Naive B cell (primary cell): ENCODE data around the gene KLHL35. TPM values are rescaled to one million over a fixed set of nuclear protein-coding genes. Genes with fewer than 3 reads are reported as not detected.
"Not testable (repeated sequence)": the region's sequence is repeated elsewhere in the genome, so short reads cannot be mapped to it uniquely, and the experiment has no call there.

Experiments used
- ATAC-seq, 2 donors: fragments of 150-1000 bp; cut with Tn5 transposase; 2 replicates each; pipeline ENCODE4 v1.10.0; 2021; ENCODE audit warnings: low read depth in 2 of 2, mild to moderate bottlenecking in 2 of 2, moderate library complexity in 2 of 2
- DNase-seq: peaks from one replicate; pipeline ENCODE4 v3.0.0; 2022
- H3K27ac Mint-ChIP-seq, 6 donors: one replicate each; pipeline ENCODE4 v1.8.0; 2020 to 2022; ENCODE audit warnings: mild to moderate bottlenecking in 6 of 6, mixed read lengths in 6 of 6, moderate library complexity in 5 of 6, inconsistent platforms in 2 of 6
- H3K27me3 Mint-ChIP-seq, 3 donors: one replicate each; pipeline ENCODE4 v1.8.0; 2021 to 2022; ENCODE audit warnings: mixed read lengths in 3 of 3, mild to moderate bottlenecking in 1 of 3
- H3K36me3 Mint-ChIP-seq, 2 donors: one replicate each; pipeline ENCODE4 v1.8.0; 2020 to 2022; ENCODE audit warnings: mixed read lengths in 2 of 2, inconsistent platforms in 1 of 2, mild to moderate bottlenecking in 1 of 2
- H3K4me1 Mint-ChIP-seq, 3 donors: one replicate each; pipeline ENCODE4 v1.8.0; 2020 to 2022; ENCODE audit warnings: mixed read lengths in 3 of 3, inconsistent platforms in 1 of 3, mild to moderate bottlenecking in 1 of 3, moderate library complexity in 1 of 3
- H3K4me3 Mint-ChIP-seq, 8 donors: one replicate each; pipeline ENCODE4 v1.8.0; 2020 to 2022; ENCODE audit warnings: mild to moderate bottlenecking in 8 of 8, mixed read lengths in 8 of 8, moderate library complexity in 8 of 8, inconsistent platforms in 2 of 8
- H3K9me3 Mint-ChIP-seq, 7 donors: one replicate each; pipeline ENCODE4 v1.8.0; 2020 to 2022; ENCODE audit warnings: mixed read lengths in 7 of 7, mild to moderate bottlenecking in 5 of 7, inconsistent platforms in 2 of 7, moderate library complexity in 1 of 7
- polyA plus RNA-seq, 6 donors: library from polyadenylated mRNA; unstranded; fragments of 300-500 nt; fragmentation: Illumina TruSeq; gene quantifications; one replicate each; pipeline ENCODE4 v1.2.3, GENCODE V29; 2021; ENCODE audit warnings: low read depth in 6 of 6

Gene KLHL35
- polyA plus RNA-seq, 6 donors from 2014 or later, result 0.48 to 0.74 TPM; not detected in 4

GRCh38 chr11:75380716-75381420 lies 52.1 kb downstream of the KLHL35 start:
- H3K27me3 Mint-ChIP-seq, result peaks cover 0 to 13% (median 6%) of the 10 kb centered on the region in 3 donors
- no peaks in the 10 kb centered on the region for H3K36me3 Mint-ChIP-seq
- DNase-seq, result no peak
- H3K27ac Mint-ChIP-seq, result peak overlapping the region in 1 of 6 donors; percentile 33
- ATAC-seq, result peak in 1 of 2 donors; percentile 43
- peak overlapping the region in 1 of 8 donors; percentile 70 for H3K4me3 Mint-ChIP-seq
- peaks cover 3 to 6% (median 5%) of the 10 kb centered on the region in 3 donors for H3K4me1 Mint-ChIP-seq
- H3K9me3 Mint-ChIP-seq, result no peaks in the 10 kb centered on the region

- peaks cover 3 to 6% (median 5%) of the 10 kb centered on the region in 3 donors for H3K4me1 Mint-ChIP-seq
- peaks cover 5 to 10% (median 6%) of the 10 kb centered on the region in 3 donors for H3K27me3 Mint-ChIP-seq
- H3K36me3 Mint-ChIP-seq, result no peaks in the 10 kb centered on the region
- DNase-seq (no peak), ATAC-seq (no peak)
- H3K27ac Mint-ChIP-seq, result no peak overlapping the region
- no peaks in the 10 kb centered on the region for H3K9me3 Mint-ChIP-seq
- H3K4me3 Mint-ChIP-seq, result no peak overlapping the region
Observed at GRCh38 chr11:75380245-75380644, 52.8 kb downstream of the KLHL35 start.

GRCh38 chr11:75378776-75379175 lies 54.2 kb downstream of the KLHL35 start:
- not testable (repeated sequence) for H3K36me3 Mint-ChIP-seq

GRCh38 chr11:75376175-75376574 lies 56.8 kb downstream of the KLHL35 start:
- Mint-ChIP-seq H3K9me3 (no peaks in the 10 kb centered on the region), H3K27me3 (peaks cover 0 to 7% (median 0%) of the 10 kb centered on the region in 3 donors), H3K36me3 (no peaks in the 10 kb centered on the region), H3K27ac (no peak overlapping the region), H3K4me1 (no peaks in the 10 kb centered on the region), H3K4me3 (no peak overlapping the region)
- ATAC-seq (no peak), DNase-seq (no peak)

More at GRCh38 chr11:75378776-75379175, 54.2 kb downstream of the KLHL35 start:
- H3K4me3 Mint-ChIP-seq, H3K9me3 Mint-ChIP-seq, H3K27me3 Mint-ChIP-seq, H3K27ac Mint-ChIP-seq, ATAC-seq, H3K4me1 Mint-ChIP-seq, DNase-seq: not testable (repeated sequence)

GRCh38 chr11:75375626-75376025 lies 57.4 kb downstream of the KLHL35 start:
- no peaks in the 10 kb centered on the region for H3K9me3 Mint-ChIP-seq
- H3K27me3 Mint-ChIP-seq, result peaks cover 0 to 7% (median 0%) of the 10 kb centered on the region in 3 donors
- ATAC-seq (no peak), DNase-seq (no peak)
- no peaks in the 10 kb centered on the region for H3K36me3 Mint-ChIP-seq
- no peak overlapping the region for H3K4me3 Mint-ChIP-seq
- no peaks in the 10 kb centered on the region for H3K4me1 Mint-ChIP-seq
- peak overlapping the region in 1 of 6 donors; percentile 29 for H3K27ac Mint-ChIP-seq

- DNase-seq, result no peak
- ATAC-seq, result no peak
- Mint-ChIP-seq H3K27ac (no peak overlapping the region), H3K4me3 (no peak overlapping the region), H3K27me3 (peaks cover 0 to 7% (median 0%) of the 10 kb centered on the region in 3 donors), H3K9me3 (peaks cover 0 to 4% (median 2%) of the 10 kb centered on the region in 7 donors), H3K4me1 (peaks cover 4 to 6% (median 5%) of the 10 kb centered on the region in 3 donors), H3K36me3 (no peaks in the 10 kb centered on the region)
Observed at GRCh38 chr11:75374646-75375045, 58.4 kb downstream of the KLHL35 start.

GRCh38 chr11:75373201-75373600 lies 59.8 kb downstream of the KLHL35 start:
- Mint-ChIP-seq H3K4me3 (no peak overlapping the region), H3K27me3 (peaks cover 0 to 7% (median 0%) of the 10 kb centered on the region in 3 donors), H3K27ac (no peak overlapping the region), H3K36me3 (no peaks in the 10 kb centered on the region), H3K9me3 (peaks cover 0 to 6% (median 4%) of the 10 kb centered on the region in 7 donors), H3K4me1 (peaks cover 4 to 7% (median 5%) of the 10 kb centered on the region in 3 donors)
- ATAC-seq, result no peak
- no peak for DNase-seq

Other genes with a start within 250 kb of the KLHL35 start
- gene TPBGL, start 192.4 kb downstream of the KLHL35 start, polyA plus RNA-seq, result not detected
- 1 to 10 TPM in 1 of 6 donors, under 1 TPM in 4, not detected in 1; 0.42 to 1.2 (median 0.61) TPM for gene ARRB1, start 81.5 kb downstream of the KLHL35 start, polyA plus RNA-seq
- 1,000 to 10,000 TPM; 3,862 to 5,214 (median 4,183) TPM for gene RPS3, start 33.7 kb downstream of the KLHL35 start, polyA plus RNA-seq
- gene GDPD5, start 92.7 kb upstream of the KLHL35 start, polyA plus RNA-seq, result 1 to 10 TPM in 4 of 6 donors, under 1 TPM in 1, not detected in 1; 0.62 to 8.2 (median 2.2) TPM
- gene SERPINH1, start 129.1 kb upstream of the KLHL35 start, polyA plus RNA-seq, result 1 to 10 TPM in 2 of 6 donors, under 1 TPM in 3, not detected in 1; 0.40 to 1.4 (median 0.85) TPM
- gene MAP6, start 235.8 kb upstream of the KLHL35 start, polyA plus RNA-seq, result under 1 TPM in 3 of 6 donors, not detected in 3; 0.16 to 0.32 (median 0.23) TPM